Measurements from ENCODE around the gene PHYHIPL. TPM values are rescaled to one million over a fixed set of nuclear protein-coding genes. Genes with fewer than 3 reads are reported as not detected.

PHYHIPL gene
- total and polyA plus RNA-seq, 8 donors: 0.12 to 5.9 (median 0.35) TPM; not detected in 3

DNA sequence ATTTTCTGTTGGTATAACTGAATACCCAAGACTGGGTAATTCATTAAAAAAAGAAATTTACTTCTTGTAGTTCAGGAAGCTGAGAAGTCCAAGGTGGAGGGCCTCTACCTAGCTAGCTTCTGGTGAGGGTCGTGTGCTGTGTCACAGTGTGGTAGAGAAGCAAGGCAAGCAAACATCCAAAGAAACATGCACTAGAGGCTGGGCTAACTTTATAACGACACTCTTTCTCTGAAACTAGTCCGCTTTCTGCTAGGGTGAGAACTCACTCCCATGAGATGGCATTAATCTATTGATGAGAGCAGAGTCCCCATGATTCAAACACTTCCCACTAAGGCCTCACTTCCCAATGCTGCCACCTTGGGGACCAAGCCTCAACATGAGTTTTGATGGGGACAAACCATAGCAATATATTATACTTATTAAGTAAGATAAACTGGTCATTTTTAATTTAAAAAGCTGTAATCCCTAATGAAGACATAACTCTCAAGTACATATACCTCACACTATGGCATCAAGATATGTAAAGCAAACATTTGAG, 50.8 kb downstream of the PHYHIPL start:
- TF ChIP-seq, protein P1, sequence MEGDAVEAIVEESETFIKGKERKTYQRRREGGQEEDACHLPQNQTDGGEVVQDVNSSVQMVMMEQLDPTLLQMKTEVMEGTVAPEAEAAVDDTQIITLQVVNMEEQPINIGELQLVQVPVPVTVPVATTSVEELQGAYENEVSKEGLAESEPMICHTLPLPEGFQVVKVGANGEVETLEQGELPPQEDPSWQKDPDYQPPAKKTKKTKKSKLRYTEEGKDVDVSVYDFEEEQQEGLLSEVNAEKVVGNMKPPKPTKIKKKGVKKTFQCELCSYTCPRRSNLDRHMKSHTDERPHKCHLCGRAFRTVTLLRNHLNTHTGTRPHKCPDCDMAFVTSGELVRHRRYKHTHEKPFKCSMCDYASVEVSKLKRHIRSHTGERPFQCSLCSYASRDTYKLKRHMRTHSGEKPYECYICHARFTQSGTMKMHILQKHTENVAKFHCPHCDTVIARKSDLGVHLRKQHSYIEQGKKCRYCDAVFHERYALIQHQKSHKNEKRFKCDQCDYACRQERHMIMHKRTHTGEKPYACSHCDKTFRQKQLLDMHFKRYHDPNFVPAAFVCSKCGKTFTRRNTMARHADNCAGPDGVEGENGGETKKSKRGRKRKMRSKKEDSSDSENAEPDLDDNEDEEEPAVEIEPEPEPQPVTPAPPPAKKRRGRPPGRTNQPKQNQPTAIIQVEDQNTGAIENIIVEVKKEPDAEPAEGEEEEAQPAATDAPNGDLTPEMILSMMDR (IDR thresholded peaks at IDR 0.05): no peak
- TF ChIP-seq EP300 (IDR thresholded peaks at IDR 0.05): no peak
- TF ChIP-seq POLR2A (IDR thresholded peaks at IDR 0.05): no peak
- TF ChIP-seq POLR2AphosphoS5 (IDR thresholded peaks at IDR 0.05): no peak
- no peak for DNase-seq

DNA sequence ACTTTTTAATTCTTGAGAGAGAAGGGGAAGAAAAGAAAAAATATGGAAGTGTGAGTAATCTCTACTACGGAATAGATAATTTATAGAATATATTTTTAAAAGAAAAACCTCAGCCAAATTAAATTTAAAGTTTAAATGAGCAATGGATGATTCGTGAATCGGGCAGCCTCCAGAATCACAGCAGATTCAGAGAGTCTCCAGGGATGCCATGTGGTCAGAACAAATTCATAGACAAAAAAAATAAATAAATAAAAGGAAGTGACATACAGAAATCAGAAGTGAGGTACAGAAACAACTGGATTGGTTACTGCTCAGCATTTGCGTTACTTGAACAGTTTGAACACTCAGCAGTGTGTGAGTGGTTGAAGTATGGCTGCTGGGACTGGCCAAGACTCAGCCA, 53.0 kb downstream of the PHYHIPL start:
- intact Hi-C loops (cut with DNase I; ENCODE audit: low total_unique reads): no loop called here
- H3K27ac ChIP-seq: no peak overlapping the region
- H3K27me3 ChIP-seq: no peaks in the 10 kb centered on the region
- 94 to 97% (median 95%) methylated on average over 4 of the region's 4 CpGs for WGBS, 5 donors
- no peaks in the 10 kb centered on the region for H3K9me3 ChIP-seq
- DNase-seq: no peak
- no peak overlapping the region for H3K4me3 ChIP-seq
- no peaks in the 10 kb centered on the region for H3K36me3 ChIP-seq
- H3K4me1 ChIP-seq: no peaks in the 10 kb centered on the region
- no peak for TF ChIP-seq POLR2A (IDR thresholded peaks at IDR 0.05)
- TF ChIP-seq POLR2AphosphoS5 (IDR thresholded peaks at IDR 0.05): no peak
- TF ChIP-seq EP300 (IDR thresholded peaks at IDR 0.05): no peak
- TF ChIP-seq, protein P1 (IDR thresholded peaks at IDR 0.05): no peak

More for the DNA sequence above, 50.8 kb downstream of the PHYHIPL start:
- Histone ChIP-seq H3K4me1 (no peaks in the 10 kb centered on the region), H3K27me3 (no peaks in the 10 kb centered on the region), H3K27ac (no peak overlapping the region), H3K4me3 (no peak overlapping the region), H3K36me3 (no peaks in the 10 kb centered on the region), H3K9me3 (no peaks in the 10 kb centered on the region)
- 81 to 96% (median 88%) methylated on average over 3 of the region's 3 CpGs for WGBS, 5 donors
- intact Hi-C loops (cut with DNase I; ENCODE audit: low total_unique reads): no loop called here

- H3K27ac ChIP-seq: no peak overlapping the region
- no peaks in the 10 kb centered on the region for H3K4me1 ChIP-seq
- WGBS, 5 donors: 65 to 78% (median 75%) methylated on average over 3 of the region's 3 CpGs
- no peaks in the 10 kb centered on the region for H3K9me3 ChIP-seq
- no peak overlapping the region for H3K4me3 ChIP-seq
- TF ChIP-seq EP300 (IDR thresholded peaks at IDR 0.05) (no peak), POLR2AphosphoS5 (IDR thresholded peaks at IDR 0.05) (no peak), POLR2A (IDR thresholded peaks at IDR 0.05) (no peak)
- TF ChIP-seq, protein P1 (IDR thresholded peaks at IDR 0.05): no peak
- no peaks in the 10 kb centered on the region for H3K36me3 ChIP-seq
- DNase-seq: no peak
- no peaks in the 10 kb centered on the region for H3K27me3 ChIP-seq
- intact Hi-C loops (cut with DNase I; ENCODE audit: low total_unique reads): no loop called here
Measured at GRCh38 chr10:59234194-59234593, 57.8 kb downstream of the PHYHIPL start.

DNA sequence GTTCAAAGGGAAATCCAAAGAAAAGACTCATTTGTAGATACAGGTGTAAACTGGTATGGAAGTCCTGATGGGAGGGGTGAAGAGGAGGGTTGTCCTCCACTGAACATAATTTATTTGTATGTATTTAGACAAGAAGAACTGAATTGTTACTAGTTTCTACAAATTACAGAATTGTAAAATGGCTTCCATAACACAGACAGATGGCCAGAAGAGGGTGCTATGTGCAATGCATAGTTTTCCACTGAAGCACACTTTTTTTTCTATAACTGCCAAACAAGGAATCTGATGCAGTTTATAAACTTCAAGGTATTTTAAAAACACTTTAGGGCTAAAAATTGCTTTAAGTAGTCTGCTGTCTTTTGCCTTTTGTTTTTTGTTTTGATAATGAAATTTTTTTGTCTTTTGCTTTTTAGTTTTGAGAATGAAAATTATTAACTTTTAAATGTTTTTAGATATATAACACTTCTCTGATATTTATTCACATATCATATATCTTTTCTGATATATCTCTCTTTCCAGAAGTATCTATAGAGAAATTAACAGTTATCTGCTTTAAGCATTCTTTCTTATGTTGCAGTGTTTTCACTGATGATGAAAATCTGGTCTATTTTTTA, 58.5 kb downstream of the PHYHIPL start:
- intact Hi-C loops (cut with DNase I; ENCODE audit: low total_unique reads): no loop called here
- Histone ChIP-seq H3K4me3 (no peak overlapping the region), H3K27me3 (no peaks in the 10 kb centered on the region), H3K36me3 (no peaks in the 10 kb centered on the region), H3K4me1 (no peaks in the 10 kb centered on the region), H3K9me3 (no peaks in the 10 kb centered on the region), H3K27ac (no peak overlapping the region)
- TF ChIP-seq EP300 (IDR thresholded peaks at IDR 0.05): no peak
- TF ChIP-seq, protein P1 (IDR thresholded peaks at IDR 0.05): peak in 3 of 7 experiments; percentile 18 to 33 (median 22)
- peak in 1 of 2 donors; percentile 69 for DNase-seq

All from stomach (tissue), 9 donors.